K562 (cell line): ENCODE measurements around the gene FEN1.

Source experiments
- EWSR1 ChIP-seq: fragments of 450-650 bp; IDR thresholded peaks from 2 replicates; pipeline ENCODE4 v1.6.1; 2018; ENCODE audit warnings: borderline replicate concordance, mild to moderate bottlenecking, low read depth, moderate library complexity; ENCODE audit not compliant: partially characterized antibody
- FOS ChIP-seq: IDR thresholded peaks from 3 replicates; pipeline ENCODE4 v1.6.1; 2011; ENCODE audit not compliant: insufficient read length; ENCODE audit errors: extremely low read depth
- NCOR1 ChIP-seq: fragments of 450-650 bp; IDR thresholded peaks from 2 replicates; pipeline ENCODE4 v1.6.1; 2016; ENCODE audit warnings: mild to moderate bottlenecking, moderate library complexity
- ZNF354B ChIP-seq: fragments of 250-450 bp; sonication (Bioruptor Pico); IDR thresholded peaks from 2 replicates; pipeline ENCODE4 v1.4.0; 2020
- TF ChIP-seq, protein P1 (sequence below), 3 experiments: IDR thresholded peaks in 2 of 3; conservative IDR thresholded peaks in 1 of 3; 2 replicates each; pipeline ENCODE4 v1.5.1; 2011 to 2012; ENCODE audit warnings: low read length in 3 of 3, mild to moderate bottlenecking in 3 of 3, control low read depth in 2 of 3, improper control_type of control experiment in 1 of 3, inconsistent platforms in 1 of 3, low read depth in 1 of 3, mixed read lengths in 1 of 3, moderate library complexity in 1 of 3; ENCODE audit not compliant: insufficient read depth in 2 of 3

GRCh38 chr11:61743486-61744095 lies 49.1 kb upstream of the FEN1 start:
- no peak for TF ChIP-seq EWSR1
- no peak for TF ChIP-seq ZNF354B (CRISPR knock-in tag)
- TF ChIP-seq FOS = no peak
- no peak for TF ChIP-seq NCOR1
- TF ChIP-seq, protein P1, sequence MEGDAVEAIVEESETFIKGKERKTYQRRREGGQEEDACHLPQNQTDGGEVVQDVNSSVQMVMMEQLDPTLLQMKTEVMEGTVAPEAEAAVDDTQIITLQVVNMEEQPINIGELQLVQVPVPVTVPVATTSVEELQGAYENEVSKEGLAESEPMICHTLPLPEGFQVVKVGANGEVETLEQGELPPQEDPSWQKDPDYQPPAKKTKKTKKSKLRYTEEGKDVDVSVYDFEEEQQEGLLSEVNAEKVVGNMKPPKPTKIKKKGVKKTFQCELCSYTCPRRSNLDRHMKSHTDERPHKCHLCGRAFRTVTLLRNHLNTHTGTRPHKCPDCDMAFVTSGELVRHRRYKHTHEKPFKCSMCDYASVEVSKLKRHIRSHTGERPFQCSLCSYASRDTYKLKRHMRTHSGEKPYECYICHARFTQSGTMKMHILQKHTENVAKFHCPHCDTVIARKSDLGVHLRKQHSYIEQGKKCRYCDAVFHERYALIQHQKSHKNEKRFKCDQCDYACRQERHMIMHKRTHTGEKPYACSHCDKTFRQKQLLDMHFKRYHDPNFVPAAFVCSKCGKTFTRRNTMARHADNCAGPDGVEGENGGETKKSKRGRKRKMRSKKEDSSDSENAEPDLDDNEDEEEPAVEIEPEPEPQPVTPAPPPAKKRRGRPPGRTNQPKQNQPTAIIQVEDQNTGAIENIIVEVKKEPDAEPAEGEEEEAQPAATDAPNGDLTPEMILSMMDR (IDR thresholded peaks at IDR 0.05 in 2 of 3, conservative IDR thresholded peaks at IDR 0.05 in 1 of 3; ENCODE audit: insufficient read depth in 2 of 3, low read depth in 1 of 3, low read length in 3 of 3) = peak; percentile 10 to 39 (median 20); a peak in 3 of 6 replicates
